GM12875 (cell line): ENCODE measurements around the gene PPP2R5C.

Experiments used
- H3K4me3 ChIP-seq: one replicate; pipeline ENCODE4 v1.5.1; 2011; ENCODE audit warnings: low read depth, low read length, control low read depth
- TF ChIP-seq, protein P1 (sequence below): IDR thresholded peaks from 2 replicates; pipeline ENCODE4 v1.5.1; 2011; ENCODE audit warnings: low read depth, mild to moderate bottlenecking, control low read depth, inconsistent platforms, low read length, moderate library complexity, borderline replicate concordance; ENCODE audit not compliant: insufficient read depth

The PPP2R5C gene

DNA sequence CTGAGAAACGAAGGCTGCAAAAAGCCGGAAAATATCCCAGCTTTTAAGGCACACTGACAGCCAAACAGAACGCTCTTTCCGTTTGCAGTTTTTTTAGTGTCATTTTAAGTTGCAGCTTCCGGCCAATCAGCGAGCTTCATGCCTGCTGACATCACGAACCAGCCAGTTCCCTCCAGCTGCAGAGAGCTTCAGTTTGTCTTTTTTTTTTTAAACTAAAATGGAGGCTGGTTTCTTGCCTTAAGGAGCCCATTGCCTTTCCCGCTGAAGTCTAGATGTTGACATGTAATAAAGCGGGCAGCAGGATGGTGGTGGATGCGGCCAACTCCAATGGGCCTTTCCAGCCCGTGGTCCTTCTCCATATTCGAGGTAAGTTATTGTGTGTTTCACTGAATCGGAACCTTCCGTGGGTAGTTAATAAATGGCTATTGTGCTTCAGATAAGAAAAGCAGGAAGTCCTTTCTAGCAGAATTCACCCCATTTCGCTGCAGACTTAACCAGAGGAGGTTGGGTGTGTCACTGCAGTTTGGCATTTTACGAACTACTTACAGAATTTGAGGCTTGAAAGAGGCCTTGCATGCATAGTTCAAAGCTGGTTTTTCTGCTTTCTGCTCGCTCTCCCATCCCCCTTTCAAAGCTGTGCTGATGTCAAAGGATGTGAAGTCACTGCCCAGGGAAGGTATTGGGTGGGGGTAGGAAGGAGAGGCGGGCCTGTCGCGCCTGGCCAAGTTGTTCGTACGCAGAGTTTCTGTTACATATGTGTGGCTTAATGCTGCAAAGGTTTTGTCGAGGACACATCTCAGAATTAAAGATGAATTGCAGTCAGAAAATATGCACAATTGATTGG lies 48.4 kb downstream of the PPP2R5C start:
- peak overlapping the region; percentile 63 for H3K4me3 ChIP-seq
- TF ChIP-seq, protein P1, sequence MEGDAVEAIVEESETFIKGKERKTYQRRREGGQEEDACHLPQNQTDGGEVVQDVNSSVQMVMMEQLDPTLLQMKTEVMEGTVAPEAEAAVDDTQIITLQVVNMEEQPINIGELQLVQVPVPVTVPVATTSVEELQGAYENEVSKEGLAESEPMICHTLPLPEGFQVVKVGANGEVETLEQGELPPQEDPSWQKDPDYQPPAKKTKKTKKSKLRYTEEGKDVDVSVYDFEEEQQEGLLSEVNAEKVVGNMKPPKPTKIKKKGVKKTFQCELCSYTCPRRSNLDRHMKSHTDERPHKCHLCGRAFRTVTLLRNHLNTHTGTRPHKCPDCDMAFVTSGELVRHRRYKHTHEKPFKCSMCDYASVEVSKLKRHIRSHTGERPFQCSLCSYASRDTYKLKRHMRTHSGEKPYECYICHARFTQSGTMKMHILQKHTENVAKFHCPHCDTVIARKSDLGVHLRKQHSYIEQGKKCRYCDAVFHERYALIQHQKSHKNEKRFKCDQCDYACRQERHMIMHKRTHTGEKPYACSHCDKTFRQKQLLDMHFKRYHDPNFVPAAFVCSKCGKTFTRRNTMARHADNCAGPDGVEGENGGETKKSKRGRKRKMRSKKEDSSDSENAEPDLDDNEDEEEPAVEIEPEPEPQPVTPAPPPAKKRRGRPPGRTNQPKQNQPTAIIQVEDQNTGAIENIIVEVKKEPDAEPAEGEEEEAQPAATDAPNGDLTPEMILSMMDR, result no peak

DNA sequence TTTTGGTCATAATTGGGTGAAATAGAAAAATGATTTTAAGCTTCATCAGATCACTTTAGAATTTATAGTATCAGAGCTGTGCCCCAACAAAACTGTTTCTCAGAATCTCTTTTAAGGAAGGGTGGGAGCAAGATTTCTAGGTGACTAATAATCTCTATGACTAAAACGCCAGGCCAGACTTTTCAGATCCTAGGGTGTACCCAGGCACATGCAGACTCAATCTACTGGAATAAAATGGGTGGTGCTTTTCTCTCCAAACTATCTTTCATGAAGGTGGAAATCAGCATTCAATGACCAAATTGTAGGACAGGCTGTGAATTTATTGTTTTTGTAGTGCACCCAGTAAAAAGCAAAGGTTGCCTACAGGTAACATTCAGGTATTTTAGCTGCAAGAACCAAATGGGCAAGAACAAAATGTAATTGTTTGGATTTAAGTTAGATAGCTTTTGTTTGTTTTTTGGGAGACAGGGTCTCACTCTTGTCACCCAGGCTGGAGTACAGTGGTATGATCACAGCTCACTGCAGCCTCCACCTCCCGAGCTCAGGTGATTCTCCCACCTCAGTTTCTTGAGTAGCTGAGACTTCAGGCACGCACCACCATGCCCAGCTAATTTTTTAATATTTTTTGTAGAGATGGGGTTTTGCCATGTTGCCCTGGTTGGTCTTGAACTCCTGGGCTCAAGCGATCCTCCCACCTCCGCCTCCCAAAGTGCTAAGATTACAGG lies 49.5 kb downstream of the PPP2R5C start:
- TF ChIP-seq, protein P1, result no peak
- H3K4me3 ChIP-seq, result peak overlapping the region; percentile 36

DNA sequence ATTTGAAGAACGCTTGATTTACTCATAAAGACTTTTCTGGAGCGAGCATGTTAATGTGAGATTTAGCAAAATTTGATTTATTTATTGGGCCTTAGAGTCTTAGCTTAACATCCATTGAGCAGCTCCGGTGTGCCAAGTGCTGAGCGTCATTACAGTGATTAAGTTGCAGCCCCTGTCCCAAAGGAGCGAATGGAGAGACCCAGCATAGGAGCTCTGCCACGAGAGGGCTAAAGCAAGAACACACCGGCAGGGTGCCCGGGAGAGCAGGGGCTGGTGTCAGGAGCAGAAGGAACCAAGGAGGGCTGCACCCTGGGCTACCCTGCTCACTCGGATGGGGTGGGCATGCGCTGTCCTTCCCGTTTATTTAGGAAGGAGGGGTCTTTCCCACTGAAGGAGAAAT lies 50.6 kb downstream of the PPP2R5C start:
- no peak overlapping the region for H3K4me3 ChIP-seq

DNA sequence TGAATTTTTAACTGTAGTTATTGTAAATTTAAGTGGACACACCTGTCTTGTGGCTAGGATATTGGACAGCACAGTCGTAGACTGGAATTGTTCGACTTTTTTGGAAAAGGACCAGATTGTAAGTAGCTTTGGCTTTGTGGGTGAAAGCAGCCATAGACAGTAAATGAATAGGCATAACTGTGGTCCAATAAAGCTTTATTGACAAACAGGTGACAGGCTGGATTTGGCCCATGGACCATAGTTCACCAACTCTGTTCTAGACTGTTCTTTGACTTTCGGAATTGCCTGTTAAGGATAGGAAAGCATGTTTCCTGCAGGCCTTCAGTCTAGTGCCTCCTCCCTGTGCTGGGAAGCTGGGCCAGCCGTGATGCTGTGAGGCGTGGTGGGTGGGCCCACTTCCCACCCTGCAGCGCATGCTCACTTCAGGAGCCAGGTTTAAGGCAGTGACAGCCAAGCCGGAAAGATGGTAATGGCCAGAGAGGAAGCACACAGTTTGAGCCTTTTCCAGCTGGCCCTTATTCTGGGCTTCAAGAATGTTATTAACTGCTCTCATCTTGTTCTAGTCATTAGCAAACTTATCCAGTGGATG lies 51.8 kb downstream of the PPP2R5C start:
- no peak overlapping the region for H3K4me3 ChIP-seq
- TF ChIP-seq, protein P1, result no peak

More for the DNA sequence above, 50.6 kb downstream of the PPP2R5C start:
- TF ChIP-seq, protein P1, result no peak

DNA sequence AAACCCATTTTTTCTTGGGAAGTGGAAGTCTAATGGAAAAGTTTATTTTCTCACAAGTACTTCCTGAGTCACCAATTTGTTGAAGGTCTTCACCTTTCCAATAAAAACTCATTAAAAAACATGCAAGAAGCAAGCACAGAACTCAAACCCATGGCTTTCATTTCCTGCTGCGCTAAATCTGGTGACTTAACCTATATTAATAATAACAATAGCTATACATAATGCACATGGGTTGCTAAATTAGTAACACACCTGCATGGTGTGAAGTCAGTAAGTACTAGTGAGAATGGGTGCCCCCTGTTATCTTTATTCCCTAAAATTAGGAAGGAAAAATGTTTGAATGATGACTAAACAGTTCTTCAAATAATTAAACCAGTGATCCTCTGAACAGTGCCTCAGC lies 52.3 kb downstream of the PPP2R5C start:
- no peak overlapping the region for H3K4me3 ChIP-seq

DNA sequence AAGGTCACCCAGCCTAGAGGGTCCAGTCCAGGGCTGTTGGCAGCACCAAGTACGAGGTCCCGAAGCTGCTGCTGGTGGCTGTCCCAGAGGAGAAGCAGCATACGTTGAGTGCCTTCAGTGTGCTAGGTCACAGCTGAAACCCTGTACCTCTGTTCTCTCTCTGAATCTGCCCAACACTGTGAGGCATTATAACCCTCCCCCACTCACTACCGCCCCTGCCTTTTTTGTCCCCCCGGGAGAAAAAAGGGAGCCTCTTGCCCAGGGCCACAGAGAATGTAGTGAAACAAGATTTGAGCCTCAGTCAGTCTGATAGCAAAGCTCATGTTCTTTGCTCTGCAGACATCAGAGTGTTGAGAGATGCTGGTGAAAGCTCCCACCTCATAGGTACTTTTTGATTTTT lies 53.4 kb downstream of the PPP2R5C start:
- no peak overlapping the region for H3K4me3 ChIP-seq
- TF ChIP-seq, protein P1, result no peak

More for the DNA sequence above, 52.3 kb downstream of the PPP2R5C start:
- TF ChIP-seq, protein P1, result no peak
